ENCODE measurements around the gene FRY.

GRCh38 chr13:32209652-32210051 is 178.1 kb downstream of the FRY start:
- TF ChIP-seq ZBTB7A (IDR thresholded peaks at IDR 0.05; ENCODE audit: borderline replicate concordance, control insufficient read depth, low read depth, low read length) (no peak), ZNF668 (CRISPR knock-in tag; IDR thresholded peaks at IDR 0.05) (no peak), CTCF (IDR thresholded peaks at IDR 0.05 in 2 of 3, conservative IDR thresholded peaks at IDR 0.05 in 1 of 3; ENCODE audit: insufficient read depth in 2 of 3, low read depth in 1 of 3, low read length in 3 of 3) (no peak), ZNF384 (IDR thresholded peaks at IDR 0.05; ENCODE audit: low read depth, low read length) (no peak), PTTG1 (tag; IDR thresholded peaks at IDR 0.05; ENCODE audit: low read depth) (no peak), EP300 (IDR thresholded peaks at IDR 0.05; ENCODE audit: low read length) (no peak), YBX1 (IDR thresholded peaks at IDR 0.05) (no peak), GABPA (tag; conservative IDR thresholded peaks at IDR 0.05; ENCODE audit: low read depth) (no peak), ZNF644 (tag; IDR thresholded peaks at IDR 0.05; ENCODE audit: low read depth) (no peak), ZFP30 (CRISPR knock-in tag; IDR thresholded peaks at IDR 0.05; ENCODE audit: borderline replicate concordance) (no peak), HDAC1 (IDR thresholded peaks at IDR 0.05) (no peak), PML (IDR thresholded peaks at IDR 0.05; ENCODE audit: low read length) (no peak)
- TF ChIP-seq, protein P1, sequence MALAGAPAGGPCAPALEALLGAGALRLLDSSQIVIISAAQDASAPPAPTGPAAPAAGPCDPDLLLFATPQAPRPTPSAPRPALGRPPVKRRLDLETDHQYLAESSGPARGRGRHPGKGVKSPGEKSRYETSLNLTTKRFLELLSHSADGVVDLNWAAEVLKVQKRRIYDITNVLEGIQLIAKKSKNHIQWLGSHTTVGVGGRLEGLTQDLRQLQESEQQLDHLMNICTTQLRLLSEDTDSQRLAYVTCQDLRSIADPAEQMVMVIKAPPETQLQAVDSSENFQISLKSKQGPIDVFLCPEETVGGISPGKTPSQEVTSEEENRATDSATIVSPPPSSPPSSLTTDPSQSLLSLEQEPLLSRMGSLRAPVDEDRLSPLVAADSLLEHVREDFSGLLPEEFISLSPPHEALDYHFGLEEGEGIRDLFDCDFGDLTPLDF (CRISPR knock-in tag; IDR thresholded peaks at IDR 0.05), result no peak
- TF ChIP-seq, protein P2, sequence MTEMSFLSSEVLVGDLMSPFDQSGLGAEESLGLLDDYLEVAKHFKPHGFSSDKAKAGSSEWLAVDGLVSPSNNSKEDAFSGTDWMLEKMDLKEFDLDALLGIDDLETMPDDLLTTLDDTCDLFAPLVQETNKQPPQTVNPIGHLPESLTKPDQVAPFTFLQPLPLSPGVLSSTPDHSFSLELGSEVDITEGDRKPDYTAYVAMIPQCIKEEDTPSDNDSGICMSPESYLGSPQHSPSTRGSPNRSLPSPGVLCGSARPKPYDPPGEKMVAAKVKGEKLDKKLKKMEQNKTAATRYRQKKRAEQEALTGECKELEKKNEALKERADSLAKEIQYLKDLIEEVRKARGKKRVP (CRISPR knock-in tag; IDR thresholded peaks at IDR 0.05), result no peak

All from K562 (cell line).